ENCODE results near the gene RPS19.

DNA sequence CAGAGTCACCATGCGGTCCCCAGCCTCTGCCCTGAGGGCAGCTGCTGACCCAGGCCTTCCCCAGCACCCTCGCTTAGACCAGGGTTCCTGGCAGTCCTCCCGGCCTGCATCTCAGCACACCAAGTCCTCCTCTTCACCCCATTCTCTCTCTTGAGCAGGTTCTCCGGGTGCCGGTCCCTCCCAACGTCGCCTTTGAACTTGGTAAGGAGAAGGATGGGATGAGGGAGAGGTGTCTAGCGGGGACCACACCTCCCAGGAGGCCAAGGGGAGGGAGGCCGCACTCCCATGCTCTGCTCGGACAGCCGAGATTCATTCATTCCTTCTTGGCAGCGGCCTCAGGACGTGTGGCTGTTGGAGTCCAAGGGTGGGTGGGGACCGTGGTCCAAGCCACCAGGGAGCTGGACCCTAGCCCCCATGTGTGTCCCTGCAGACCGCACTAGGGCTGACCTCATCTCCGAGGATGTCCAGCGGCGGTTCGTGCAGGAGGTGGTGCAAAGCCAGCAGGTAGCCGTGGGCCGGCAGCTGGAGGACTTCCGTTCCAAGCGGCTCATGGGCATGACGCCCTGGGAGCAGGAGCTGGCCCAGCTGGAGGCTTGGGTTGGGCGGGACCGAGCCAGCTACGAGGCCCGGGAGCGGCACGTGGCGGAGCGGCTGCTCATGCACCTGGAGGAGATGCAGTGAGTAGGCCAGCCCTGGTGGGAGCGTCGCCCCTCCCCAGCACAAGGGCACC is 32.3 kb downstream of the RPS19 start:
- TF ChIP-seq, protein P1, sequence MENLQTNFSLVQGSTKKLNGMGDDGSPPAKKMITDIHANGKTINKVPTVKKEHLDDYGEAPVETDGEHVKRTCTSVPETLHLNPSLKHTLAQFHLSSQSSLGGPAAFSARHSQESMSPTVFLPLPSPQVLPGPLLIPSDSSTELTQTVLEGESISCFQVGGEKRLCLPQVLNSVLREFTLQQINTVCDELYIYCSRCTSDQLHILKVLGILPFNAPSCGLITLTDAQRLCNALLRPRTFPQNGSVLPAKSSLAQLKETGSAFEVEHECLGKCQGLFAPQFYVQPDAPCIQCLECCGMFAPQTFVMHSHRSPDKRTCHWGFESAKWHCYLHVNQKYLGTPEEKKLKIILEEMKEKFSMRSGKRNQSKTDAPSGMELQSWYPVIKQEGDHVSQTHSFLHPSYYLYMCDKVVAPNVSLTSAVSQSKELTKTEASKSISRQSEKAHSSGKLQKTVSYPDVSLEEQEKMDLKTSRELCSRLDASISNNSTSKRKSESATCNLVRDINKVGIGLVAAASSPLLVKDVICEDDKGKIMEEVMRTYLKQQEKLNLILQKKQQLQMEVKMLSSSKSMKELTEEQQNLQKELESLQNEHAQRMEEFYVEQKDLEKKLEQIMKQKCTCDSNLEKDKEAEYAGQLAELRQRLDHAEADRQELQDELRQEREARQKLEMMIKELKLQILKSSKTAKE (IDR thresholded peaks at IDR 0.05; ENCODE audit: low read depth, poor library complexity, severe bottlenecking) = no peak
- TF ChIP-seq MXI1 (IDR thresholded peaks at IDR 0.05; ENCODE audit: low read depth, low read length) (no peak), ZNF217 (IDR thresholded peaks at IDR 0.05) (no peak), SIN3A (IDR thresholded peaks at IDR 0.05; ENCODE audit: low read depth, low read length) (no peak), ESRRA (IDR thresholded peaks at IDR 0.05; ENCODE audit: low read length) (no peak), HDGF (IDR thresholded peaks at IDR 0.05) (no peak), MEF2A (IDR thresholded peaks at IDR 0.05; ENCODE audit: insufficient read depth, low read depth, low read length) (no peak), POLR2A (IDR thresholded peaks at IDR 0.05; ENCODE audit: low read depth, low read length) (peak; percentile 22; the same call in 1 of the 2 replicates), MTA3 (IDR thresholded peaks at IDR 0.05; ENCODE audit: borderline replicate concordance, low read length) (no peak)
- TF ChIP-seq, protein P2, sequence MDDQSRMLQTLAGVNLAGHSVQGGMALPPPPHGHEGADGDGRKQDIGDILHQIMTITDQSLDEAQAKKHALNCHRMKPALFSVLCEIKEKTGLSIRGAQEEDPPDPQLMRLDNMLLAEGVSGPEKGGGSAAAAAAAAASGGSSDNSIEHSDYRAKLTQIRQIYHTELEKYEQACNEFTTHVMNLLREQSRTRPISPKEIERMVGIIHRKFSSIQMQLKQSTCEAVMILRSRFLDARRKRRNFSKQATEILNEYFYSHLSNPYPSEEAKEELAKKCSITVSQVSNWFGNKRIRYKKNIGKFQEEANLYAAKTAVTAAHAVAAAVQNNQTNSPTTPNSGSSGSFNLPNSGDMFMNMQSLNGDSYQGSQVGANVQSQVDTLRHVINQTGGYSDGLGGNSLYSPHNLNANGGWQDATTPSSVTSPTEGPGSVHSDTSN (IDR thresholded peaks at IDR 0.05; ENCODE audit: insufficient replicate concordance, low read depth, low read length) = no peak

Measured in GM12878 (cell line).